ENCODE measurements around the gene ADO.

GRCh38 chr10:62761115-62761514 lies 43.4 kb upstream of the ADO start:
- no peak for TF ChIP-seq CBX3 (IDR thresholded peaks at IDR 0.05; ENCODE audit: borderline replicate concordance, low read depth)
- no peak for TF ChIP-seq EZH2 (IDR thresholded peaks at IDR 0.05; ENCODE audit: borderline replicate concordance, control insufficient read depth, low read depth, low read length)
- TF ChIP-seq MAX (IDR thresholded peaks at IDR 0.05; ENCODE audit: low read depth, low read length): no peak
- no peak for TF ChIP-seq CTCF (IDR thresholded peaks at IDR 0.05 in 2 of 3, conservative IDR thresholded peaks at IDR 0.05 in 1 of 3; ENCODE audit: control insufficient read depth in 2 of 3, extremely low read depth in 1 of 3, insufficient read depth in 1 of 3, low read depth in 3 of 3, low read length in 3 of 3)
- no peak for TF ChIP-seq RCOR1 (conservative IDR thresholded peaks at IDR 0.05; ENCODE audit: low read depth, low read length)
- no peak for TF ChIP-seq NKRF (conservative IDR thresholded peaks at IDR 0.05)
- no peak for TF ChIP-seq POLR2AphosphoS5 (IDR thresholded peaks at IDR 0.05; ENCODE audit: low read length)
- TF ChIP-seq FOXM1 (IDR thresholded peaks at IDR 0.05; ENCODE audit: low read depth, low read length): no peak
- TF ChIP-seq ZNF592 (IDR thresholded peaks at IDR 0.05): no peak
- no peak for TF ChIP-seq SMAD1 (IDR thresholded peaks at IDR 0.05; ENCODE audit: low read depth, partially characterized antibody)
- TF ChIP-seq MYC (IDR thresholded peaks at IDR 0.05; ENCODE audit: insufficient read depth, insufficient read length, insufficient replicate concordance, low read length, severe bottlenecking): no peak
